ENCODE measurements around the gene CELA2B. TPM values are rescaled to one million over a fixed set of nuclear protein-coding genes. Genes with fewer than 3 reads are reported as not detected.

Gene CELA2B
- total and polyA plus RNA-seq, 2 of the 8 experiments (the other 6 are each of a cell fraction or from before 2014, with no cell fraction given): not detected

DNA sequence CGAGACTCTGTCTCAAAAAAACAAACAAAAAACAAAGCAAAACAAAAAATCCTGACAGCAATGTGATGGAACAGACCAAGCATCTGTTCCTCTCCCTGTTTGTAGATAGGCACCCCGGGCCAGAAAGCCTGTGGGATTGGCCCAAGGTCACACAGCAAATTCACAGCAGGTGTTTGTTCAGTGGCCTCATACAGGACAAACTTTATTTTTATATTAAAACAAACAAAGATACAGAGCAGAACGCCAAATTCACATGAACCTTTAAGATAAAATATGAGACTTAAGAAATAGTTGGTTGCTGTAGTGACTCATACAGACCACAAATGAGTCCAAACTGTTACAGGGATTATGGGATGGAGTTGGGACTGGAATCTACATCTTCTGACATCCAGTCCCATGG lies 21.6 kb upstream of the CELA2B start:
- Histone ChIP-seq H3K14ac (ENCODE audit: insufficient read length) (no peak overlapping the region), H2AK5ac (ENCODE audit: low read depth, low read length) (no peak overlapping the region)
- 88% methylated on average over 3 of the region's 3 CpGs; no CpG with 5 or more reads in 1 of the 2 experiments for WGBS, 2 experiments (ENCODE audit: extremely low coverage in 1 of 2, insufficient coverage in 1 of 2, insufficient read length in 1 of 2, insufficient replicate concordance in 2 of 2, low coverage in 1 of 2, low lambda C conversion rate in 2 of 2, missing lambda C conversion rate in 1 of 2)

More for the DNA sequence above, 21.6 kb upstream of the CELA2B start:
- no peak overlapping the region for H3K27ac ChIP-seq (ENCODE audit: low read depth, low read length)
- H4K8ac ChIP-seq (ENCODE audit: extremely low read depth, insufficient read depth, low read length): no peak overlapping the region
- no peak overlapping the region for H3K23ac ChIP-seq (ENCODE audit: insufficient read length)
- CTCF ChIA-PET (ENCODE audit: partially characterized antibody): no interaction called here
- no peaks in the 10 kb centered on the region for H3K23me2 ChIP-seq (ENCODE audit: low read depth, low read length)
- no peak overlapping the region for H2BK20ac ChIP-seq (ENCODE audit: low read length)
- no peak for FAIRE-seq
- H2AFZ ChIP-seq (ENCODE audit: low read length): no peak overlapping the region
- H3K4me3 ChIP-seq (ENCODE audit: extremely low read depth in 1 of 4, insufficient read depth in 2 of 4, low read depth in 3 of 4, low read length in 4 of 4): no peak overlapping the region
- H4K91ac ChIP-seq (replicated peaks; ENCODE audit: insufficient read length, low read length): no peak overlapping the region
- no peak overlapping the region for H3K4ac ChIP-seq (replicated peaks; ENCODE audit: insufficient read length, low read depth, low read length)
- H2BK5ac ChIP-seq (ENCODE audit: low read depth, low read length): no peak overlapping the region
- no peak overlapping the region for H3K4me2 ChIP-seq (ENCODE audit: insufficient read depth in 1 of 2, low read depth in 2 of 2, low read length in 2 of 2)
- no peaks in the 10 kb centered on the region for H3K36me3 ChIP-seq (ENCODE audit: control insufficient read depth in 2 of 4, insufficient read depth in 4 of 4, low read length in 3 of 4)
- no peaks in the 10 kb centered on the region for H3K9me3 ChIP-seq (ENCODE audit: insufficient read depth in 2 of 2, low read depth in 1 of 2, low read length in 1 of 2)
- no peak overlapping the region for H4K5ac ChIP-seq (ENCODE audit: insufficient read length, low read depth, low read length)
- no peak overlapping the region for H3K56ac ChIP-seq (replicated peaks; ENCODE audit: insufficient read length, low read depth, low read length)
- no peak overlapping the region for H3K18ac ChIP-seq (ENCODE audit: extremely low read depth, low read length)
- no peak overlapping the region for H2BK15ac ChIP-seq (ENCODE audit: low read length)
- no peaks in the 10 kb centered on the region for H3K4me1 ChIP-seq (replicated peaks in 1 of 4; ENCODE audit: control insufficient read depth in 3 of 4, insufficient read depth in 4 of 4, low read length in 3 of 4)
- TF ChIP-seq NANOG (IDR thresholded peaks at IDR 0.05; ENCODE audit: insufficient read depth, low read depth, low read length, poor library complexity, severe bottlenecking) (no peak), RBBP5 (IDR thresholded peaks at IDR 0.05; ENCODE audit: borderline replicate concordance, low read depth, low read length) (no peak), CBX5 (IDR thresholded peaks at IDR 0.05; ENCODE audit: low read depth, low read length) (no peak), SIRT6 (IDR thresholded peaks at IDR 0.05; ENCODE audit: low read length) (no peak), MAFK (IDR thresholded peaks at IDR 0.05; ENCODE audit: low read depth, low read length) (no peak)
- H2BK12ac ChIP-seq (ENCODE audit: low read depth, low read length): no peak overlapping the region
- H3K79me1 ChIP-seq (ENCODE audit: low read depth, low read length): no peaks in the 10 kb centered on the region
- POLR2A ChIA-PET (ENCODE audit: partially characterized antibody): no interaction called here
- no peak overlapping the region for H3K9ac ChIP-seq (replicated peaks in 1 of 4; ENCODE audit: extremely low read depth in 1 of 4, low read depth in 3 of 4, low read length in 3 of 4)
- DNase-seq (ENCODE audit: low read depth in 1 of 2, low spot score in 2 of 2): no peak
- no peaks in the 10 kb centered on the region for H3K79me2 ChIP-seq (ENCODE audit: control insufficient read depth in 1 of 2, insufficient read depth in 2 of 2, low read length in 2 of 2)
- no peak overlapping the region for H2BK120ac ChIP-seq (replicated peaks; ENCODE audit: low read depth, low read length)
- no peaks in the 10 kb centered on the region for H3K27me3 ChIP-seq (replicated peaks in 1 of 4; ENCODE audit: control insufficient read depth in 3 of 4, extremely low read depth in 1 of 4, insufficient read depth in 3 of 4, low read length in 3 of 4)
- H4K20me1 ChIP-seq (replicated peaks in 1 of 2; ENCODE audit: control insufficient read depth in 1 of 2, insufficient read depth in 2 of 2, low read length in 2 of 2): no peaks in the 10 kb centered on the region

Measured in H1 (cell line).